WTC11 (cell line): ENCODE results near the gene CX3CR1.

Experiments used
- FOXP1 ChIP-seq: sonication (generic); formaldehyde crosslinking; IDR thresholded peaks from 2 replicates; pipeline ENCODE4 v1.8.0; 2022; ENCODE audit warnings: missing genetic modification reagents, mild to moderate bottlenecking, moderate library complexity, borderline replicate concordance
- JAZF1 ChIP-seq: fragments of 250-450 bp; sonication (Bioruptor Pico); IDR thresholded peaks from 2 replicates; pipeline ENCODE4 v1.9.0; 2021; ENCODE audit warnings: moderate library complexity, mild to moderate bottlenecking, inconsistent platforms
- MXD4 ChIP-seq: fragments of 250-450 bp; sonication (Bioruptor Pico); IDR thresholded peaks from 2 replicates; pipeline ENCODE4 v1.8.0; 2021; ENCODE audit warnings: mild to moderate bottlenecking, moderate library complexity, borderline replicate concordance
- NFYB ChIP-seq: sonication (generic); formaldehyde crosslinking; conservative IDR thresholded peaks from 2 replicates; pipeline ENCODE4 v1.8.0; 2022; ENCODE audit warnings: low read depth, missing genetic modification reagents
- OVOL2 ChIP-seq: fragments of 250-450 bp; sonication (Bioruptor Pico); IDR thresholded peaks from 2 replicates; pipeline ENCODE4 v1.9.0; 2021; ENCODE audit warnings: mild to moderate bottlenecking, borderline replicate concordance
- SMAD4 ChIP-seq: sonication (generic); formaldehyde crosslinking; IDR thresholded peaks from 2 replicates; pipeline ENCODE4 v1.8.0; 2022; ENCODE audit warnings: mild to moderate bottlenecking, missing genetic modification reagents
- SP1 ChIP-seq: sonication (generic); formaldehyde crosslinking; conservative IDR thresholded peaks from 2 replicates; pipeline ENCODE4 v1.8.1; 2022; ENCODE audit warnings: missing genetic modification reagents
- TCF7 ChIP-seq: sonication (generic); formaldehyde crosslinking; IDR thresholded peaks from 2 replicates; pipeline ENCODE4 v1.8.0; 2022; ENCODE audit warnings: mild to moderate bottlenecking, low read depth, missing genetic modification reagents, moderate library complexity
- TP53 ChIP-seq: sonication (generic); formaldehyde crosslinking; IDR thresholded peaks from 2 replicates; pipeline ENCODE4 v1.8.1; 2023; ENCODE audit warnings: mild to moderate bottlenecking, missing genetic modification reagents
- ZNF263 ChIP-seq: sonication (generic); formaldehyde crosslinking; IDR thresholded peaks from 2 replicates; pipeline ENCODE4 v1.8.1; 2022; ENCODE audit warnings: low read depth, mild to moderate bottlenecking, moderate library complexity, missing genetic modification reagents
- TF ChIP-seq, protein P1 (sequence below): fragments of 200-600 bp; IDR thresholded peaks from 2 replicates; pipeline ENCODE4 v1.8.0; 2022; ENCODE audit warnings: antibody characterized with exemption
- TF ChIP-seq, protein P2 (sequence below): sonication (generic); formaldehyde crosslinking; IDR thresholded peaks from 2 replicates; pipeline ENCODE4 v1.8.1; 2022; ENCODE audit warnings: missing genetic modification reagents, borderline replicate concordance
- TF ChIP-seq, protein P3 (sequence below): sonication (generic); formaldehyde crosslinking; IDR thresholded peaks from 2 replicates; pipeline ENCODE4 v1.8.1; 2023; ENCODE audit warnings: mild to moderate bottlenecking, missing genetic modification reagents, moderate library complexity

DNA sequence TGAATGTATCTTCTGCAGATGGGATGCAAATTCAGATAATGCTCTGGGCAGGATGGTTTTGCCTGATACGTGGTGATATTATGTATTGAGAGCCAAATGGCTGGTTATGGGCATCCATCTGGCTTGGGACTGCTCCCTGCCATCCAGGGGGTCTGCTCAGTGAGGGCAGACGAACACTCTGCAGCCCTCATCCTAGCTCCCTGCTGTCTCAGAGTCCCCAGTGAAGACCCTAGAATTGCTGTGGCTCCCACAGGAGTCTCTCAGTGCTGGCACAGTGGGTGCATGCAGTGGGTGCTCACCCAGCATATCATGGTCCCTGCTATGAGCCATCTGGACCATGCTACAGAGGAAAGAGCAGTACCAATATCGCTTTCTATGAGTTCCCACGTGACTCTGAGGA lies 10.3 kb downstream of the CX3CR1 start:
- TF ChIP-seq MXD4 (CRISPR knock-in tag) (no peak), NFYB (CRISPR knock-in tag) (no peak), JAZF1 (no peak), SP1 (CRISPR knock-in tag) (no peak), ZNF263 (CRISPR knock-in tag) (no peak), SMAD4 (CRISPR knock-in tag) (no peak), TCF7 (CRISPR knock-in tag) (no peak), OVOL2 (no peak), FOXP1 (CRISPR knock-in tag) (no peak), TP53 (CRISPR knock-in tag) (no peak)
- TF ChIP-seq, protein P1, sequence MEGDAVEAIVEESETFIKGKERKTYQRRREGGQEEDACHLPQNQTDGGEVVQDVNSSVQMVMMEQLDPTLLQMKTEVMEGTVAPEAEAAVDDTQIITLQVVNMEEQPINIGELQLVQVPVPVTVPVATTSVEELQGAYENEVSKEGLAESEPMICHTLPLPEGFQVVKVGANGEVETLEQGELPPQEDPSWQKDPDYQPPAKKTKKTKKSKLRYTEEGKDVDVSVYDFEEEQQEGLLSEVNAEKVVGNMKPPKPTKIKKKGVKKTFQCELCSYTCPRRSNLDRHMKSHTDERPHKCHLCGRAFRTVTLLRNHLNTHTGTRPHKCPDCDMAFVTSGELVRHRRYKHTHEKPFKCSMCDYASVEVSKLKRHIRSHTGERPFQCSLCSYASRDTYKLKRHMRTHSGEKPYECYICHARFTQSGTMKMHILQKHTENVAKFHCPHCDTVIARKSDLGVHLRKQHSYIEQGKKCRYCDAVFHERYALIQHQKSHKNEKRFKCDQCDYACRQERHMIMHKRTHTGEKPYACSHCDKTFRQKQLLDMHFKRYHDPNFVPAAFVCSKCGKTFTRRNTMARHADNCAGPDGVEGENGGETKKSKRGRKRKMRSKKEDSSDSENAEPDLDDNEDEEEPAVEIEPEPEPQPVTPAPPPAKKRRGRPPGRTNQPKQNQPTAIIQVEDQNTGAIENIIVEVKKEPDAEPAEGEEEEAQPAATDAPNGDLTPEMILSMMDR: no peak
- TF ChIP-seq, protein P2, sequence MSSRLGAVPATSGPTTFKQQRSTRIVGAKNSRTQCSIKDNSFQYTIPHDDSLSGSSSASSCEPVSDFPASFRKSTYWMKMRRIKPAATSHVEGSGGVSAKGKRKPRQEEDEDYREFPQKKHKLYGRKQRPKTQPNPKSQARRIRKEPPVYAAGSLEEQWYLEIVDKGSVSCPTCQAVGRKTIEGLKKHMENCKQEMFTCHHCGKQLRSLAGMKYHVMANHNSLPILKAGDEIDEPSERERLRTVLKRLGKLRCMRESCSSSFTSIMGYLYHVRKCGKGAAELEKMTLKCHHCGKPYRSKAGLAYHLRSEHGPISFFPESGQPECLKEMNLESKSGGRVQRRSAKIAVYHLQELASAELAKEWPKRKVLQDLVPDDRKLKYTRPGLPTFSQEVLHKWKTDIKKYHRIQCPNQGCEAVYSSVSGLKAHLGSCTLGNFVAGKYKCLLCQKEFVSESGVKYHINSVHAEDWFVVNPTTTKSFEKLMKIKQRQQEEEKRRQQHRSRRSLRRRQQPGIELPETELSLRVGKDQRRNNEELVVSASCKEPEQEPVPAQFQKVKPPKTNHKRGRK: no peak
- TF ChIP-seq, protein P3, sequence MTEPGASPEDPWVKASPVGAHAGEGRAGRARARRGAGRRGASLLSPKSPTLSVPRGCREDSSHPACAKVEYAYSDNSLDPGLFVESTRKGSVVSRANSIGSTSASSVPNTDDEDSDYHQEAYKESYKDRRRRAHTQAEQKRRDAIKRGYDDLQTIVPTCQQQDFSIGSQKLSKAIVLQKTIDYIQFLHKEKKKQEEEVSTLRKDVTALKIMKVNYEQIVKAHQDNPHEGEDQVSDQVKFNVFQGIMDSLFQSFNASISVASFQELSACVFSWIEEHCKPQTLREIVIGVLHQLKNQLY (CRISPR knock-in tag): no peak
